NCI-H526 (cell line): ENCODE results near the gene SPECC1L.

Source experiments
- DNase-seq, 2 experiments: peaks; one replicate each; lab custom pipeline; 2025; lab: John Stamatoyannopoulos, UW

Gene SPECC1L

GRCh38 chr22:24430431-24431308 lies 160.0 kb downstream of the SPECC1L start:
- no peak for DNase-seq

GRCh38 chr22:24431309-24432034 lies 160.8 kb downstream of the SPECC1L start:
- DNase-seq: no peak

- no peak for DNase-seq
Measured at GRCh38 chr22:24432059-24432853, 161.6 kb downstream of the SPECC1L start.

DNA sequence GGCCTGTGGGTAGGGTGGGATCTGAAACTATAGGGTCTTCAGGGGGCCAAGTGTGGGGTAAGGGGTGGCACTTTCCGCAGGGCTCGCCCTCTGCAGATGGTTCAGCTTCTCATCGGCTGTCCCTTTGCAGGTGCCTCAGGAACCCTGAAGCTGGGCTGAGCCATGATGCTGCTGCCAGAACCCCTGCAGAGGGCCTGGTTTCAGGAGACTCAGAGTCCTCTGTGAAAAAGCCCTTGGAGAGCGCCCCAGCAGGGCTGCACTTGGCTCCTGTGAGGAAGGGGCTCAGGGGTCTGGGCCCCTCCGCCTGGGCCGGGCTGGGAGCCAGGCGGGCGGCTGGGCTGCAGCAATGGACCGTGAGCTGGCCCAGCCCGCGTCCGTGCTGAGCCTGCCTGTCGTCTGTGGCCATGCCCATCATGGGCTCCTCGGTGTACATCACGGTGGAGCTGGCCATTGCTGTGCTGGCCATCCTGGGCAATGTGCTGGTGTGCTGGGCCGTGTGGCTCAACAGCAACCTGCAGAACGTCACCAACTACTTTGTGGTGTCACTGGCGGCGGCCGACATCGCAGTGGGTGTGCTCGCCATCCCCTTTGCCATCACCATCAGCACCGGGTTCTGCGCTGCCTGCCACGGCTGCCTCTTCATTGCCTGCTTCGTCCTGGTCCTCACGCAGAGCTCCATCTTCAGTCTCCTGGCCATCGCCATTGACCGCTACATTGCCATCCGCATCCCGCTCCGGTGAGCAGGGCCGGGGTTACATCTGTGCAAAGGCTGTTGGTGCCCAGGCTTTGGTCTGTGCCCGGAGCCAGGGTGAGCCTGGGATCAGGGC lies 162.6 kb downstream of the SPECC1L start:
- DNase-seq: no peak

DNA sequence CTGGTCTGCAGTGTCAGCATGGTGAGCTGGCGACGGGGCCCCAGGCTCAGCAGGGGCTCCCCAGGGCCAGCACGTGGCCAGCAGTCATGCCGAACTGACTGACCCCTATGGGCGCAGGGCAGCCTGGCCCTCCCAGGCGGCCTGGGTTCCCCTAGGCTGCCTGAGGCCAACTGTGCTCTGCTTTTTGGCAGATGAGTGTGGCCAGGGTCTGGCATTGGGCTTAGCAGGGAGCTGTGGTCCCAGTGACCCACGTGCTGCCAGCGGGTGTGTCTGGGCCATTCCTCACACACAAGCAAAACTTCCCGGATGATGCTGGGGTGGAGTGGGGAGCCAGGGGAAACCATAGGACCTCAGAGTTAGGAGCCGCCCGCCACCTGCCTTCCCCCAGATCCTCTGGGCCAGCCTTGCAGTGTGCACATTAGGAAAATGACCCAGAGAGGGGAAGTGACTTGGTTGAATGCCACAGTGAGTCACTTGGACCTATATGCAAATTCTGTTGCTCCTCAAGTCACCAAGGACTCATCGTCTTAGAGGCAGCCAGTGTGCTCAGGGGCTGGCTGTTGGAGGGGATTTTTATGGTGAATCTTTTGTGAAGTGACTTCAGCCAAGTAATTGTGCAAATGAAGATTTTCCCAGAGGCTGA lies 163.3 kb downstream of the SPECC1L start:
- DNase-seq: no peak

DNA sequence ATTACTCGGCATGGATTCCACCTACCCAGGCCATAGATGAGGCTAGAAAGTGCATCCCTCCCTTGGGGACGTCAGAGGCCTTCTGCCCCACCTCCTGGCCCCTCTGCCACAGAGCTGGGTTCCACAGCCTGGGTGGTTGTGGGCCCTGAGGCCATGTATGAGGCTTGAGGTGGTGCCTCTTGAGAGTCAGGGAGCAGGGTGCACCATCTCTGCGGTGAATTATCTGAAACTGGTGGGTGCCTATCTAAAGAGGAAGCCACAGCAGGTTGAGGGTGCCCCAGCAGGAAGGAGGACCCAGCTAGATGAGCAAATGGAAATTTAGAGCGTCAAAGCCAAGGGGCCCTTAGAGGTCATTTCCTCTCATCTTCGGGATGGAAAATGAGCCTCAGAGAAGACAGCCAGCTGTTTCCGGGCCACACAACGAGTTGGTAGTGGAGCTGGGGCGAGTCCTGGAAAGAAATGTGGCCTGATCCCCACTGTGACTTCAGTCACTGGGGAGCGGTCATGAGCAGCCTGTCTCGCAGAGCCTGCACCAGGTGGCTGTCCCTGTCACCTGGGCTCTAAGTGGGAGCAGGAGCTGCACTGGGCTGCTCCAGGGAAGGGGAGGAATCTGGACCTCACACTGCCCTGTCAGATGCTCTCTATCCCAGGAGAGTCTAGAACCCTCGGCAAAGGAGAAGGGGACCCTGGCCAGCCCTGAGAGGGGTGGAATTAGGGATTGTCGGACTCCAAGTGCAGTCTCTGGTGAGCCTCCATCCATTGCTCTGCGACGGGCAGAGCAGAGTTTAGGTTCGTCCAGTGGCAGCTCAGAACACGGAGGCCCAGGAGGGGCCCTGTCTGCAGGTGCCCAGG lies 164.1 kb downstream of the SPECC1L start:
- no peak for DNase-seq

DNA sequence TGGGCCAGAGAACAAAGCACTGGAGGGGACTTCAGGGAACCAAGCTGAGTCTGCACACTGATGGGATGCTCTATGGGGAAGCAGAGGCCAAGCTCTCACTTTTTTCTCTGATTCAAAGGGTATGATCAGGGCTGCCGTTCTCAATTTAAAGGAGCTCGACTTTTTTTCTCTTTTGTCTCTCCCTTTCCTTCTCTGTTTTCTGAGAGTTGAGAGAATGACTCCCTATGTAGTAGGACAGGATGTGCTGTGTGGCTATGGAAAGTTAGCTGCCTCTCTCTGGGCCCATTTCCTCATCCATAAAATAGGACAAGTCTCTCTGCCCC lies 164.7 kb downstream of the SPECC1L start:
- DNase-seq: no peak

GRCh38 chr22:24435861-24436371 lies 165.3 kb downstream of the SPECC1L start:
- DNase-seq: no peak

DNA sequence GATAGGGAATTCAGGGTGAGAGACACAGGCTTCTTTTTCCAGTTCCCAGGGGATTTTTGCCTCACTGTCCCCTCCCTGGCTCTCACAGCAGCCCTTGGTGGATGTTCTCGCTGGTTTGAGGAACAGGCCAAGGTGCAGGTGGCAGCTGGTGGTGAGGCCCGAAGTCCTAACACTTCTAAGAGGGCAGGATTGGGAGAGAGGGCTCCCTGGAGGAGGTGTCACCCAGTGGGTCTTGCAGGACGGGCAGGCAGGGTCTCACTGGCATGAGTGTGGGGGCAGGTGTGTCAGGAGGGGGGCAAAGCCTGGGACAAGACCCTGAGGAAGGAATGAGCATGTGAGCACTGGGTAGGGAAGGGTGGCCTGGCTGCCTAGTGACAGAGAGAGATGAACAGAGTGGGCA lies 165.9 kb downstream of the SPECC1L start:
- no peak for DNase-seq

DNA sequence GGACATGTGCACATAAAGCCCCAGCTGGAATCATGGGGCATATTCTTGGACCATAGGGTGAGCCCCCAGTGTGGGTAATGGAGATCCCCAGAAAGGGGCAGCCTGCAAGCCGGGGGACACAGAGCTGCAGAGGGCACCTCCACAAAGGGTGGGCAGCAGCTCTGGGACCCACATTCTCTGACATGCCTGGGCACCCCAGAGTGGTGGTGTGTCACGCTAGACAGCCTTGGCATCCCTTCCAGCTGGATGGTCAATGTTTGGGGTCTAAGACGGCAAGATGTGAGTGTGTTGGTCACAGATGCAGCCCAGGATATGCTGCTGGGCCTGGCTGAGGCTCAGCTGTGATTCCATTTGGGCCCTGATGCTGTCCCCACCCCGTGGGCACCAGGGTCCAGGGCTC lies 166.5 kb downstream of the SPECC1L start:
- no peak for DNase-seq

DNA sequence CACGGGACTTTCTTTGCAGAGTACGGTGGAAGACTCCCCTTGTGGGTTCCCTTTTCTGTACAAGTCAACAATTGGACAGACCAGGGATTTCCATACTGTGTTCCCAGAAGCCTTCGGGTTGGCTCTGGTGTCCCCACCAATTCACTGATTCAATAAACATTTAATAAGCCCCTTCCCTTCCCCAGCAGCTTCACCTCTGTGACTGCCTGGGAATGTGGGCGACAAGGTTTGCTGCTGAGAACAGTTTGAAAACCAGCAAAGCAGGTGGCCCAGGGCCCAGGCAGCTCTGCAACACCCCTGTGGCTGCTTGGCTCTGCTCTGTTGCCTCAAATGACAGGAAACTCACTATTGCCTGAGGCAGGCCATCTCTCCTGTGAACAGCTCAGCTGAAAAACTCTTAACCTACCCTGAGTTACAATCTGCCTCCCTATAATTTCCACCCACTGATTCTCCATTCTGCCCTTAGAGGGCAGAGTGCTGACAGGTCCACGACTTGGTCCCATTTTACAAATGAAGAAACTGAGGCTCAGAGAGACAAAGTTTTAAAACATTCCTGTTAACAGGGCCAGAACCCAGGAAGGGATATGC lies 167.2 kb downstream of the SPECC1L start:
- no peak for DNase-seq

- DNase-seq: no peak
Measured at GRCh38 chr22:24440270-24440717, 169.7 kb downstream of the SPECC1L start.

GRCh38 chr22:24440718-24441405 lies 170.2 kb downstream of the SPECC1L start:
- DNase-seq: no peak

- DNase-seq: no peak
Measured at GRCh38 chr22:24441406-24442351, 171.0 kb downstream of the SPECC1L start.

DNA sequence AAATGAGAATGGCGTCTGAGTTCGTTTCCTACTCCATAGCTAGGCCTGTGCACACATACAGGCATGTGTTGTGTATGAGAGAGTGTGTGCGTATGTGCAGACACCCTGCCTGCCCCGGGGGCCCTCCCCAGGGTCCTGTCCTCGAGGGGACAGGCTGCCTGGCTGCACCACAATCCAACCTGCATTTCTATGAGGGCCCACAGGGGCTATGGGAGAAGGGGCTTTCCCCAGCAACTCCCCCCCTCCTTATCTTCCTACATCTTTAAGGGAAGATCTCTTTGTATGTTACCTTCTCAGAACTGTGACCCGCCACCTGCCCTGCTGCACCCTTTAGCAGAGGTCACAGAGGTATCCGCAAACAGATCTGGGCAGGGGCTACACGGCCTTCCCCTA lies 171.7 kb downstream of the SPECC1L start:
- no peak for DNase-seq

- no peak for DNase-seq
Measured at GRCh38 chr22:24443668-24444067, 173.0 kb downstream of the SPECC1L start.

GRCh38 chr22:24444251-24444650 lies 173.6 kb downstream of the SPECC1L start:
- no peak for DNase-seq
